ENCODE measurements around the gene RBSN. TPM values are rescaled to one million over a fixed set of nuclear protein-coding genes. Genes with fewer than 3 reads are reported as not detected.
A peak's percentile ranks its signal among the peaks of the same experiment; 100 is the strongest.

Gene RBSN
- total RNA-seq, 4 donors from 2014 or later = 17.2 to 94.9 (median 32.1) TPM

GRCh38 chr3:15113471-15113870 lies 14.5 kb upstream of the RBSN start:
- Histone ChIP-seq H3K27ac (no peak overlapping the region), H3K4me1 (no peaks in the 10 kb centered on the region), H3K9me3 (no peaks in the 10 kb centered on the region), H3K4me3 (no peak overlapping the region), H3K36me3 (no peaks in the 10 kb centered on the region), H3K27me3 (no peaks in the 10 kb centered on the region)
- DNase-seq = no peak
- TF ChIP-seq CTCF (IDR thresholded peaks at IDR 0.05) = no peak
- TF ChIP-seq POLR2A (IDR thresholded peaks at IDR 0.05) = no peak

- H3K9me3 ChIP-seq = no peaks in the 10 kb centered on the region
- H3K27ac ChIP-seq = no peak overlapping the region
- no peak overlapping the region for H3K4me3 ChIP-seq
- H3K36me3 ChIP-seq = no peaks in the 10 kb centered on the region
- TF ChIP-seq POLR2A (IDR thresholded peaks at IDR 0.05) (no peak), CTCF (IDR thresholded peaks at IDR 0.05) (no peak)
- no peaks in the 10 kb centered on the region for H3K4me1 ChIP-seq
- no peaks in the 10 kb centered on the region for H3K27me3 ChIP-seq
- no peak for DNase-seq
Observed at GRCh38 chr3:15112011-15112410, 13.1 kb upstream of the RBSN start.

GRCh38 chr3:15110206-15110605 lies 11.3 kb upstream of the RBSN start:
- H3K9me3 ChIP-seq = no peaks in the 10 kb centered on the region
- no peaks in the 10 kb centered on the region for H3K27me3 ChIP-seq
- H3K4me1 ChIP-seq = no peaks in the 10 kb centered on the region
- H3K4me3 ChIP-seq = no peak overlapping the region
- H3K36me3 ChIP-seq = no peaks in the 10 kb centered on the region
- DNase-seq = no peak
- TF ChIP-seq POLR2A (IDR thresholded peaks at IDR 0.05) = no peak
- no peak for TF ChIP-seq CTCF (IDR thresholded peaks at IDR 0.05)
- H3K27ac ChIP-seq = no peak overlapping the region

- no peak overlapping the region for H3K4me3 ChIP-seq
- no peaks in the 10 kb centered on the region for H3K27me3 ChIP-seq
- no peaks in the 10 kb centered on the region for H3K9me3 ChIP-seq
- no peak for TF ChIP-seq POLR2A (IDR thresholded peaks at IDR 0.05)
- no peak for TF ChIP-seq CTCF (IDR thresholded peaks at IDR 0.05)
- DNase-seq = no peak
- H3K36me3 ChIP-seq = no peaks in the 10 kb centered on the region
- no peak overlapping the region for H3K27ac ChIP-seq
- H3K4me1 ChIP-seq = no peaks in the 10 kb centered on the region
Observed at GRCh38 chr3:15108869-15109268, 9.9 kb upstream of the RBSN start.

GRCh38 chr3:15108082-15108545 lies 9.2 kb upstream of the RBSN start:
- H3K36me3 ChIP-seq = no peaks in the 10 kb centered on the region
- H3K9me3 ChIP-seq = no peaks in the 10 kb centered on the region
- H3K27ac ChIP-seq = no peak overlapping the region
- peak; percentile 35 to 84 (median 82) for DNase-seq
- TF ChIP-seq POLR2A (IDR thresholded peaks at IDR 0.05) (no peak), CTCF (IDR thresholded peaks at IDR 0.05) (peak; percentile 48 to 91 (median 76))
- no peaks in the 10 kb centered on the region for H3K27me3 ChIP-seq
- H3K4me3 ChIP-seq = no peak overlapping the region
- no peaks in the 10 kb centered on the region for H3K4me1 ChIP-seq

All from Peyer's patch (tissue), 4 donors.